Measurements from ENCODE around the gene IQCE. TPM values are rescaled to one million over a fixed set of nuclear protein-coding genes. Genes with fewer than 3 reads are reported as not detected.

Gene IQCE
- total RNA-seq, 4 donors from 2014 or later, result 16.8 to 46.9 (median 26.9) TPM

- peak; percentile 71 to 81 for DNase-seq (ENCODE audit: low spot score in 2 of 2)
- no peaks in the 10 kb centered on the region for H3K9me3 ChIP-seq
- H3K4me1 ChIP-seq, result peaks cover 0 to 76% (median 59%) of the 10 kb centered on the region in 4 donors
- H3K4me3 ChIP-seq, result peak overlapping the region in 2 of 4 donors; percentile 22 to 37
- H3K27ac ChIP-seq, result peak overlapping the region in 3 of 4 donors; percentile 49 to 76 (median 70)
- 30 to 33% methylated on average over 33 to 36 of the region's 39 CpGs for WGBS, 2 donors
- no peaks in the 10 kb centered on the region for H3K27me3 ChIP-seq
- TF ChIP-seq EP300 (IDR thresholded peaks at IDR 0.05) (peak; percentile 91 to 98), CTCF (IDR thresholded peaks at IDR 0.05) (peak in 1 of 5 experiments; percentile 28), POLR2A (IDR thresholded peaks at IDR 0.05) (peak in 1 of 2 donors; percentile 20)
- H3K36me3 ChIP-seq, result peaks cover 0 to 2% (median 0%) of the 10 kb centered on the region in 3 donors
These were observed 82.9 kb downstream of the IQCE start for GRCh38 chr7:2641406-2642393.

- TF ChIP-seq CTCF (IDR thresholded peaks at IDR 0.05) (no peak), POLR2A (IDR thresholded peaks at IDR 0.05) (no peak), EP300 (IDR thresholded peaks at IDR 0.05) (no peak)
- DNase-seq (ENCODE audit: low spot score in 2 of 2), result no peak
- H3K27ac ChIP-seq, result peak overlapping the region in 1 of 4 donors; percentile 27
These were observed 84.8 kb downstream of the IQCE start for GRCh38 chr7:2643386-2644219.

GRCh38 chr7:2644220-2644561, 85.4 kb downstream of the IQCE start:
- Histone ChIP-seq H3K36me3 (peaks cover 0 to 25% (median 9%) of the 10 kb centered on the region in 3 donors), H3K4me1 (peaks cover 0 to 51% (median 38%) of the 10 kb centered on the region in 4 donors), H3K4me3 (no peak overlapping the region), H3K9me3 (no peaks in the 10 kb centered on the region), H3K27ac (peak overlapping the region in 1 of 4 donors; percentile 27), H3K27me3 (no peaks in the 10 kb centered on the region)
- WGBS, 2 donors, result 55 to 70% methylated on average over 2 to 6 of the region's 6 CpGs
- TF ChIP-seq POLR2A (IDR thresholded peaks at IDR 0.05) (no peak), CTCF (IDR thresholded peaks at IDR 0.05) (no peak), EP300 (IDR thresholded peaks at IDR 0.05) (no peak)
- no peak for DNase-seq (ENCODE audit: low spot score in 2 of 2)

More at GRCh38 chr7:2643386-2644219, 84.8 kb downstream of the IQCE start:
- H3K9me3 ChIP-seq, result no peaks in the 10 kb centered on the region
- H3K36me3 ChIP-seq, result peaks cover 0 to 21% (median 9%) of the 10 kb centered on the region in 3 donors
- H3K27me3 ChIP-seq, result no peaks in the 10 kb centered on the region
- no peak overlapping the region for H3K4me3 ChIP-seq
- H3K4me1 ChIP-seq, result peaks cover 0 to 57% (median 42%) of the 10 kb centered on the region in 4 donors
- 70 to 94% methylated on average over 15 to 29 of the region's 29 CpGs for WGBS, 2 donors

GRCh38 chr7:2644562-2645273, 85.9 kb downstream of the IQCE start:
- H3K36me3 ChIP-seq, result peaks cover 0 to 30% (median 9%) of the 10 kb centered on the region in 3 donors
- peaks cover 0 to 46% (median 37%) of the 10 kb centered on the region in 4 donors for H3K4me1 ChIP-seq
- no peak for DNase-seq (ENCODE audit: low spot score in 2 of 2)
- no peaks in the 10 kb centered on the region for H3K9me3 ChIP-seq
- TF ChIP-seq POLR2A (IDR thresholded peaks at IDR 0.05), result no peak
- no peak for TF ChIP-seq CTCF (IDR thresholded peaks at IDR 0.05)
- no peaks in the 10 kb centered on the region for H3K27me3 ChIP-seq
- H3K27ac ChIP-seq, result peak overlapping the region in 2 of 4 donors; percentile 10 to 27
- H3K4me3 ChIP-seq, result no peak overlapping the region
- WGBS, 2 donors, result 46 to 70% methylated on average over 2 of the region's 18 CpGs
